Epithelial cell of esophagus (primary cell): ENCODE measurements around the gene ATF5.
A peak's percentile ranks its signal among the peaks of the same experiment; 100 is the strongest.

ENCODE experiments used
- DNase-seq: peaks from one replicate; pipeline ENCODE4 v3.0.0; 2010; ENCODE audit warnings: low read depth
- H3K4me3 ChIP-seq: 2 replicates; pipeline ENCODE4 v1.5.1; 2011; ENCODE audit warnings: mild to moderate bottlenecking, low read length, control low read depth
- TF ChIP-seq, protein P1 (sequence below): IDR thresholded peaks from 2 replicates; pipeline ENCODE4 v1.5.1; 2011; ENCODE audit warnings: low read depth, mild to moderate bottlenecking, low read length, control low read depth, inconsistent platforms; ENCODE audit not compliant: insufficient read depth; ENCODE audit errors: missing control alignments

Gene ATF5

DNA sequence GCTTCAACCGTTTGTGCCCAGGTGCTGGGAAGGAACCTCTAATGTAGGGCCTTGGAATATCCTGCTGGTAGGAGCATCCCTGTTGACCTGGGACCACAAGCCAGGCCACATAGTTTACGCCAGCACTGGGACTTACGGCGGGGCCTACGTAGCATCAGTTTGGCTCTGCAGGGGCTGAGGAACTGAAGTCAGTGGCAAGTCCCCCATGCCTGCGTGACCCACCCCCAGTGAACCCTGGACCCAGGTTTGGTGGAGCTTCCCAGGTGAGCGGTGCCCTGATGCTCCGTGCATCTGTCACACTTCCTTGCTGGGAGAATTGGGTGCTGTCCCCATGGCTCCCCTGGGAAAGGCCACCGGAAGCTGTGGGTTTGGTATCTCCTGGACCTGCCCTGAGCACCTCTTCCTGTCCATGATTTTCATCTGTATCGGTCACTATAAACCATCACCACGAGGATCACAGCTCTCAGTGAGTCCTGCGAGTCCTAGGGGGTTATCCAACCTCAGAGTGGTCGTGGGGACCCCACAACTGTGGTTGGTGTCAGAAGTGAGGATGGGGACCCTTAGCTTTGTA is 22.0 kb downstream of the ATF5 start:
- TF ChIP-seq, protein P1, sequence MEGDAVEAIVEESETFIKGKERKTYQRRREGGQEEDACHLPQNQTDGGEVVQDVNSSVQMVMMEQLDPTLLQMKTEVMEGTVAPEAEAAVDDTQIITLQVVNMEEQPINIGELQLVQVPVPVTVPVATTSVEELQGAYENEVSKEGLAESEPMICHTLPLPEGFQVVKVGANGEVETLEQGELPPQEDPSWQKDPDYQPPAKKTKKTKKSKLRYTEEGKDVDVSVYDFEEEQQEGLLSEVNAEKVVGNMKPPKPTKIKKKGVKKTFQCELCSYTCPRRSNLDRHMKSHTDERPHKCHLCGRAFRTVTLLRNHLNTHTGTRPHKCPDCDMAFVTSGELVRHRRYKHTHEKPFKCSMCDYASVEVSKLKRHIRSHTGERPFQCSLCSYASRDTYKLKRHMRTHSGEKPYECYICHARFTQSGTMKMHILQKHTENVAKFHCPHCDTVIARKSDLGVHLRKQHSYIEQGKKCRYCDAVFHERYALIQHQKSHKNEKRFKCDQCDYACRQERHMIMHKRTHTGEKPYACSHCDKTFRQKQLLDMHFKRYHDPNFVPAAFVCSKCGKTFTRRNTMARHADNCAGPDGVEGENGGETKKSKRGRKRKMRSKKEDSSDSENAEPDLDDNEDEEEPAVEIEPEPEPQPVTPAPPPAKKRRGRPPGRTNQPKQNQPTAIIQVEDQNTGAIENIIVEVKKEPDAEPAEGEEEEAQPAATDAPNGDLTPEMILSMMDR = no peak
- no peak overlapping the region for H3K4me3 ChIP-seq
- DNase-seq = no peak

DNA sequence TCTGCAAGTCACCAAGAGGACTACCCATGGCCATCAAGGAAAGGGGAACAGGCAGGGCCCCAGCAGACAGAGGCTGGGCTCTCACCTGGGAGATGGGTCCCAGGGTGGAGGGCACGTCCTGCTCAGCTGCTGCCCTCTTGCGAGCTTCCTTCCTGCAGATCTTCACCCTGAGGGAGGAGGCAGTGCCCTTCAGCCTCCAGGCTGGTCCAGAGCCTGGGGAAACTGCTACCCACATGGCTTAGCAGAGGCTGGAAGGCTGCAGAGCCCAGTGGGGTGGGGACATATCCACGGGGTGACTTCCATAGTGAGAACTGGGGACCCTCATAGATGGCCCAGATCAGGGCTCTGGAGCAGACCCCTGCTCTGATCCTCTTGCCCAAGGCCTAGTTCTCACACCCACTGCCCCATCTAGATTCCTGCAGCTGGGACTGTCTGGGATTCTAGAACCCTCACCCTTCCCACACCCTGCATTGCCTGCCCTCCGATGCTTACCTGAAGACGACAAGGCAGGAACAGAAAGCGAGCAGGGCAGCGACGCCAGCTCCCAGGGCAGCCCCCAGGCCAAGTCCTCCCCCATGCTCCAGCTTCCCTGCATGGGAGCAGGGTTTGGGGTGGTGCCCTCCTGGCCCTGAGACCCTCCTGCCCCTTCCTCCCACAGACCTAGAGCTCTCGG is 22.9 kb downstream of the ATF5 start:
- no peak overlapping the region for H3K4me3 ChIP-seq
- TF ChIP-seq, protein P1 = no peak
- no peak for DNase-seq

DNA sequence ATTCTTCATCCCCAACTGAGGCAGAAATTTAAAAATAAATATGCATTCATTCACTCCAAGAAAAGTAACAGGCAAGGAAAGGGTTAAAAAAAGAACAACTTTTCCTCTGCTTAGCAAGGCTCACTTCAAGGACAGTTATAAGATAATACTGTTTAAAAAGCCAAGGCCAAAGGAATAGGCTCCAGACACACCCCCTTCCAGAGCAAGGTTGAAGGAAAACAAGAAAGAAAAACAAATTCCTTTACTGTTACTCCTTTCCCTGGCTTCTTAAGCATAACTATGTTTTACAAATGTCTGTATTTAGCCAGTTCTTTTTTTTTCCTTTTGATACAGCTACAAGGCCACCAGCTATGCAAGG is 23.5 kb downstream of the ATF5 start:
- TF ChIP-seq, protein P1 = no peak
- no peak overlapping the region for H3K4me3 ChIP-seq
- no peak for DNase-seq

DNA sequence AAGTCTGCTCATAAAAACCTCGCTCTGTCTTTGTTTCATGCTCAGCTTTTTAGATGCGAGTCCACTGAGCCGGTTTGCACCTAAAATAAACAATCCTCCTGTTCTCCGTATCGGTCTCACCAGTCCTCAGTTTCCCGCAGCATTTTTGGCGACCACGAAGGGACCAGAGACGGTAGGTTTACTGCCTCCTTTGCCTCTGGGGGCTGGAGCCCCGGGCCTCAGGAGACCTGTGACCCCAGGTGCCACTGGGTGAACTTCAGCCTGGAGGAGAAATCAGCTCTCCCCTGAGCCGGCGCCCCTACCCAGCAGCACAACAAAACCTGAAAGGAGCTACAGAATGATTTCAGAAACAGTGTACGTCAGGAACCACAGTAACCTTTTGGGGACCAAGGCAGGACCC is 23.9 kb downstream of the ATF5 start:
- no peak overlapping the region for H3K4me3 ChIP-seq
- no peak for DNase-seq

DNA sequence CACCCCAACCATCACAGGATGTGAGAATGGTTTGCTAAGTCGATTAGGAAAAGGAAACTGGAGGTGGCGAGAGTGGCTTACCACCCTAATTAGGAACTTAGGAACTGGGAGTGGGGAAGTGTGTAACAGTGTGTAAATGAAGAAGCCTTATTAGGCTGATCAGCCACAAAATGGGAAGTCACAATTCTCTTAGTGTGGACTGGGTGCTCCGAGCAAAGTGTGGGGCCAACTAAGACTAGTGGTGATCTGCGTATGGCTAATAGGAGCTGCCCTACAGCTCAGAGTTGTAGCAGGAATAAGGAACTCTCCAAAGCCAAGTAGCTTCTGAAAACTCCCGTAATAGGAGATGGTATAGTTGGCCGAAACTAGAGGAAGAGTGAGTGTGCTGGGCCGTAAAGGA is 24.4 kb downstream of the ATF5 start:
- TF ChIP-seq, protein P1 = no peak
- H3K4me3 ChIP-seq = no peak overlapping the region
- no peak for DNase-seq

More for the DNA sequence above, 23.9 kb downstream of the ATF5 start:
- TF ChIP-seq, protein P1 = no peak

DNA sequence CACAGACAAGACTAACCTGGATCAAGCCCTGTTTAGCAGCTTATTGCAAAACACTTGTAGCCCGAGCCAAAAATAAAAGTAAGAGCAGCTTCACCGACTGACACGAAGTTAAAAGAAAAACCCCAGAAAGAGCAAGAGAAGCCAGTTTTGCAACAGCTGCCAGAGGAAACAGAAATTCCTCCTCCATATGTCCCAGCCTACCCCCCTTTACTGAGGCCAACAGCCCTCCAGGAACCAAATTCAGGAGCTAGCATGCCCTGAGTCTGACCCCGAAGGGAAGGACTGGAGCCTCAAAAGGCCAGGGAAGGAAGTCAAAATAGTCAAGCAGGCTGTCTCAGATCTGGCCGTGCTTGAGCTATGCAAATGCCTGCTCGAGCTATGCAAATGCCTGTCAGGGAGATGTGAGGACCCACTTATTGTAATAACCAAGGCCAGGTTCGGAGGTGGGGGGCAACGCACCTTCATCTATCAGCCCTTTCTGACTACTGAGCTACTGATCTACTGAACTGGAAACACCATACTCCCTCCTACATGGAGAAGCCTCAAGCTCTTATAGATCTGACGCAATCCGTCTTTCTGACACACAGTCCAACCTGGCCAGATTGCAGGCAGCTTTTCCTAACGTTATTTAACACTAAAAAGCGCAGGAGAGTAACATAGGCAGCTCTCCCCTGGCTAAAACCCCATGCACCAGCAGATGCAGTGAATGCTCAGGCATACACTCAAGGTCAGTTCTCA is 25.3 kb downstream of the ATF5 start:
- TF ChIP-seq, protein P1 = no peak

More for the DNA sequence above, 25.3 kb downstream of the ATF5 start:
- no peak overlapping the region for H3K4me3 ChIP-seq
- peak; percentile 54 for DNase-seq
